Progenitor cell of endocrine pancreas (in vitro differentiated cells): Measurements from ENCODE around the gene BAG2. TPM values are rescaled to one million over a fixed set of nuclear protein-coding genes. Genes with fewer than 3 reads are reported as not detected.

Source experiments
- DNase-seq: peaks from one replicate; pipeline ENCODE4 v3.0.0; 2021; ENCODE audit warnings: low spot score; ENCODE audit not compliant: unreplicated experiment
- H3K27ac Mint-ChIP-seq: 2 replicates; pipeline ENCODE4 v1.8.0; 2021; ENCODE audit warnings: mild to moderate bottlenecking, moderate library complexity, mixed read lengths
- H3K27me3 Mint-ChIP-seq: 2 replicates; pipeline ENCODE4 v1.8.0; 2021; ENCODE audit warnings: mixed read lengths
- H3K36me3 Mint-ChIP-seq: 2 replicates; pipeline ENCODE4 v1.8.0; 2022; ENCODE audit warnings: mixed read lengths; ENCODE audit not compliant: insufficient read depth
- H3K4me1 Mint-ChIP-seq: 2 replicates; pipeline ENCODE4 v1.8.0; 2021; ENCODE audit warnings: low read depth, mixed read lengths
- H3K4me3 Mint-ChIP-seq: 2 replicates; pipeline ENCODE4 v1.8.0; 2021; ENCODE audit warnings: low read depth, mild to moderate bottlenecking, moderate library complexity, mixed read lengths
- H3K9me3 Mint-ChIP-seq: 2 replicates; pipeline ENCODE4 v1.8.0; 2021; ENCODE audit warnings: low read depth, mixed read lengths
- total RNA-seq: library from RNA; stranded (reverse); gene quantifications from 2 replicates; pipeline ENCODE4 v1.2.1, GENCODE V29; 2021
- TF ChIP-seq, protein P1 (sequence below): fragments of 200-600 bp; sonication (generic); IDR thresholded peaks from one replicate; pipeline ENCODE4 v1.5.0; 2021; ENCODE audit warnings: antibody characterized with exemption, mild to moderate bottlenecking; ENCODE audit not compliant: unreplicated experiment

Gene BAG2
- total RNA-seq, 1 donor from 2014 or later, result 4.8 TPM

DNA sequence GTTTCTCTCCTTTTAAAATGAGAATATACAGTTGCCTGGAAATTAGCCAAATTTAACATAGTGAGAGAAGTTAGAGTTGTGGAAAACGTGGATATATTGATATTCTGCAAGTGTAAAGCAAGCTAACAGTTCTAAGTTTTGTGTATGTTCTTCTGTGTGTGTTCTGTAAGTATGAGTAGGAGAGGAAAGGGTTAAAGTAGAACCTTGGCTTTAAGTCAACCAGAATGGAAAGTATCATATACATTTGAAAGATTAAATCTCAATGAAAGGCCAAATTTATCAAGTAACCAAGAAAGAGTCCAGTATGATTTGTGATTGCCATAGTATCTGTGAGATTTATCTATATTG is 30.0 kb upstream of the BAG2 start:
- Mint-ChIP-seq H3K4me3 (no peak overlapping the region), H3K36me3 (peaks cover 30% of the 10 kb centered on the region), H3K27ac (no peak overlapping the region), H3K9me3 (peaks cover 6% of the 10 kb centered on the region), H3K27me3 (no peaks in the 10 kb centered on the region), H3K4me1 (peaks cover 6% of the 10 kb centered on the region)
- no peak for DNase-seq
- TF ChIP-seq, protein P1, sequence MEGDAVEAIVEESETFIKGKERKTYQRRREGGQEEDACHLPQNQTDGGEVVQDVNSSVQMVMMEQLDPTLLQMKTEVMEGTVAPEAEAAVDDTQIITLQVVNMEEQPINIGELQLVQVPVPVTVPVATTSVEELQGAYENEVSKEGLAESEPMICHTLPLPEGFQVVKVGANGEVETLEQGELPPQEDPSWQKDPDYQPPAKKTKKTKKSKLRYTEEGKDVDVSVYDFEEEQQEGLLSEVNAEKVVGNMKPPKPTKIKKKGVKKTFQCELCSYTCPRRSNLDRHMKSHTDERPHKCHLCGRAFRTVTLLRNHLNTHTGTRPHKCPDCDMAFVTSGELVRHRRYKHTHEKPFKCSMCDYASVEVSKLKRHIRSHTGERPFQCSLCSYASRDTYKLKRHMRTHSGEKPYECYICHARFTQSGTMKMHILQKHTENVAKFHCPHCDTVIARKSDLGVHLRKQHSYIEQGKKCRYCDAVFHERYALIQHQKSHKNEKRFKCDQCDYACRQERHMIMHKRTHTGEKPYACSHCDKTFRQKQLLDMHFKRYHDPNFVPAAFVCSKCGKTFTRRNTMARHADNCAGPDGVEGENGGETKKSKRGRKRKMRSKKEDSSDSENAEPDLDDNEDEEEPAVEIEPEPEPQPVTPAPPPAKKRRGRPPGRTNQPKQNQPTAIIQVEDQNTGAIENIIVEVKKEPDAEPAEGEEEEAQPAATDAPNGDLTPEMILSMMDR, result no peak

DNA sequence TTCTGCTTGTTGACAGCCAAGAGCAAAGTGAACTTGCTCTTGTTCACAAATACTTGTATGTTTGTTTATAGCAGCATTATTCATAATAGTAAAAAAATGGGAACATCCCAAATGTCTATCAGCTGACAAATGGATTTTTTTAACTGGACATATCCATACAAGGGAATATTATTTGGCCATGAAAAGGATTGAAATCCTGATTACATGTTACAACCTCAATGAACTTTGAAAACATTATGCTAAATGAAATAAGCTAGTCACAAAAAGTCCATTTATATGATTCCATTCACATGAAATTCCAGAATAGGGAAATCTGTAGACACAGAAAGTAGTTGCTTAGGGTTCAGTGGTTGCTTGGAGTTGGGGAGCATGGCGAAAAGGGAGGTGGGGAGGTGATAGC is 28.4 kb upstream of the BAG2 start:
- no peak overlapping the region for H3K27ac Mint-ChIP-seq
- peaks cover 6% of the 10 kb centered on the region for H3K9me3 Mint-ChIP-seq
- H3K4me3 Mint-ChIP-seq, result no peak overlapping the region
- peaks cover 32% of the 10 kb centered on the region for H3K36me3 Mint-ChIP-seq
- TF ChIP-seq, protein P1, result no peak
- H3K4me1 Mint-ChIP-seq, result peaks cover 13% of the 10 kb centered on the region
- no peak for DNase-seq
- no peaks in the 10 kb centered on the region for H3K27me3 Mint-ChIP-seq

DNA sequence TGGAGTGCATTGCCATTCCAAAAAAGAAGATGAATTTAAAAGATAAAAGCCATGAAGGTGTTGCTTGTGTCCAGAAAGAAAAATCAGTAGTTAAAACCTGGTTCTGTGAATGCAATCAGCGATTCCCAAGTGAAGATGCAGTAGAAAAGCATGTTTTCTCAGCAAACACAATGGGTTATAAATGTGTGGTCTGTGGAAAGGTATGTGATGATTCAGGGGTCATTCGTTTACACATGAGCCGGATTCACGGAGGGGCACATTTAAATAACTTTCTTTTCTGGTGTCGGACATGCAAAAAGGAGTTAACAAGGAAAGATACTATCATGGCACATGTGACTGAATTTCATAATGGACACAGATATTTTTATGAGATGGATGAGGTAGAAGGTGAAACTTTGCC is 24.7 kb upstream of the BAG2 start:
- Mint-ChIP-seq H3K9me3 (peaks cover 1% of the 10 kb centered on the region), H3K27ac (peak overlapping the region; percentile 55), H3K36me3 (peaks cover 36% of the 10 kb centered on the region), H3K4me3 (no peak overlapping the region), H3K4me1 (peaks cover 10% of the 10 kb centered on the region), H3K27me3 (no peaks in the 10 kb centered on the region)
- TF ChIP-seq, protein P1, result no peak
- no peak for DNase-seq

DNA sequence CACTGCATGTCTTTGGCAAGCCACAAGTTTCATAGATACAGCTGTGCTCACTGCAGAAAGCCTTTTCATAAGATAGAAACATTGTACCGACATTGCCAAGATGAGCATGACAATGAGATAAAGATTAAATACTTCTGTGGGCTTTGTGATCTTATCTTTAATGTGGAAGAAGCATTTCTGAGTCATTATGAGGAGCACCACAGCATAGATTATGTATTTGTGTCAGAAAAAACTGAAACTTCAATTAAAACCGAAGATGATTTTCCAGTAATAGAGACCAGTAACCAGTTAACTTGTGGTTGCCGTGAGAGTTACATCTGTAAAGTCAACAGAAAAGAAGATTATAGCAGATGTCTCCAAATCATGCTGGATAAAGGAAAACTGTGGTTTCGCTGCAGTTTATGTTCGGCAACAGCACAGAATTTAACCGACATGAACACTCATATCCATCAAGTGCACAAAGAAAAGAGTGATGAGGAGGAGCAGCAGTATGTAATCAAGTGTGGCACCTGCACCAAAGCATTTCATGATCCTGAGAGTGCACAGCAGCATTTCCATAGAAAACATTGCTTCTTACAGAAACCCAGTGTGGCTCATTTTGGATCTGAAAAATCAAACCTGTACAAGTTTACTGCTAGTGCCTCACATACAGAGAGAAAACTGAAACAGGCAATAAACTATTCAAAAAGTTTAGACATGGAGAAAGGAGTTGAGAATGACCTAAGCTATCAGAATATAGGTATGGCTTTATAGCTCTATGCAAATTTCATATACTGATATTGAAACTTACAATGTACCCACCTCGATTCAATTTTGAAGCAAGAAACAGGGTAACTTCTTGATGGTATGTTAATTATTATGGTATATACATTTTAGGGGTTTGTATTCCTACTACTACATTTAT is 23.9 kb upstream of the BAG2 start:
- DNase-seq, result no peak
- Mint-ChIP-seq H3K36me3 (peaks cover 34% of the 10 kb centered on the region), H3K9me3 (no peaks in the 10 kb centered on the region), H3K4me1 (peaks cover 10% of the 10 kb centered on the region), H3K4me3 (no peak overlapping the region), H3K27ac (no peak overlapping the region), H3K27me3 (no peaks in the 10 kb centered on the region)
- TF ChIP-seq, protein P1, result no peak

DNA sequence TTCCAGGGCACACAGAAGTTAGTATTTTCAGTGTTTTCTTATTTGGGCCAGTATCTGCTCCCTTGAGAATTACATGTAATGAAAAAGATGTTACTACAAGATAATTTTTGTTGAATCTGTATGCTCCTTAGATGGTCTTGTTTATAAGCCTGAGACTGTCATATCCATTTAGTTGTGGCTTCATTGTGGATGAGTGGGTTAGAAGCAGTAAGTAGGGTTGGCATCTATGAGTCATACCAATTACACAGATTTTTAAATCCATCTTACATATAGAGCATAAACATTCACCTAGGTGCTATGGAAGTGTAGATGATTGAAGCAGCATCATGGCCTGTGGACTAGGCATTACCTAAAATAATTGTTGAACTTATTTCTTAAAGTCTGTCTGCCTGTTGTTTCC is 13.5 kb upstream of the BAG2 start:
- H3K36me3 Mint-ChIP-seq, result peaks cover 11% of the 10 kb centered on the region
- no peaks in the 10 kb centered on the region for H3K9me3 Mint-ChIP-seq
- DNase-seq, result no peak
- no peaks in the 10 kb centered on the region for H3K27me3 Mint-ChIP-seq
- H3K4me3 Mint-ChIP-seq, result no peak overlapping the region
- TF ChIP-seq, protein P1, result no peak
- no peak overlapping the region for H3K27ac Mint-ChIP-seq
- no peaks in the 10 kb centered on the region for H3K4me1 Mint-ChIP-seq
